COR-L47 (cell line): ENCODE data around the gene TYSND1.
"Not testable (repeated sequence)": the region's sequence is repeated elsewhere in the genome, so short reads cannot be mapped to it uniquely, and the experiment has no call there.

Experiments
- DNase-seq: peaks from one replicate; lab custom pipeline; 2025; lab: John Stamatoyannopoulos, UW

TYSND1 gene

GRCh38 chr10:70132098-70133029, 14.1 kb downstream of the TYSND1 start, which contains the start of gene AIFM2:
Gene AIFM2 (minus strand): TSS chr10:70132825. CDS start chr10:70124084, 8,741 bp downstream.
- peak; percentile 29 for DNase-seq

GRCh38 chr10:70131560-70131937, 15.0 kb downstream of the TYSND1 start:
- no peak for DNase-seq

- DNase-seq, result no peak
These were observed 15.5 kb downstream of the TYSND1 start for GRCh38 chr10:70130878-70131559.

GRCh38 chr10:70126700-70127395, 19.7 kb downstream of the TYSND1 start:
- DNase-seq, result no peak

- no peak for DNase-seq
These were observed 20.5 kb downstream of the TYSND1 start for GRCh38 chr10:70125918-70126552.

GRCh38 chr10:70124918-70125317, 21.6 kb downstream of the TYSND1 start:
- DNase-seq, result no peak

GRCh38 chr10:70124415-70124814, 22.1 kb downstream of the TYSND1 start:
- DNase-seq, result no peak

- DNase-seq, result no peak
These were observed 22.7 kb downstream of the TYSND1 start for GRCh38 chr10:70123817-70124216.

- not testable (repeated sequence) for DNase-seq
These were observed 23.3 kb downstream of the TYSND1 start for GRCh38 chr10:70123166-70123565.

- DNase-seq, result no peak
These were observed 23.8 kb downstream of the TYSND1 start for GRCh38 chr10:70122742-70123141.

GRCh38 chr10:70121281-70121949, 25.1 kb downstream of the TYSND1 start:
- no peak for DNase-seq

- DNase-seq, result no peak
These were observed 26.1 kb downstream of the TYSND1 start for GRCh38 chr10:70120417-70120816.

- no peak for DNase-seq
These were observed 26.9 kb downstream of the TYSND1 start for GRCh38 chr10:70119623-70120022.

GRCh38 chr10:70119197-70119596, 27.3 kb downstream of the TYSND1 start:
- DNase-seq, result no peak

GRCh38 chr10:70118196-70118595, 28.3 kb downstream of the TYSND1 start:
- DNase-seq, result no peak

GRCh38 chr10:70117646-70118045, 28.9 kb downstream of the TYSND1 start:
- no peak for DNase-seq

GRCh38 chr10:70115948-70116682, 30.4 kb downstream of the TYSND1 start:
- DNase-seq, result peak; percentile 9

GRCh38 chr10:70114902-70115301, 31.6 kb downstream of the TYSND1 start:
- no peak for DNase-seq

- no peak for DNase-seq
These were observed 34.4 kb downstream of the TYSND1 start for GRCh38 chr10:70112071-70112470.

- DNase-seq, result no peak
These were observed 35.0 kb downstream of the TYSND1 start for GRCh38 chr10:70111496-70111895.
